H9 (cell line): ENCODE data around the gene CCDC28B. TPM values are rescaled to one million over a fixed set of nuclear protein-coding genes. Genes with fewer than 3 reads are reported as not detected.

ENCODE experiments used
- DNase-seq: peaks from one replicate; pipeline ENCODE4 v3.0.0-alpha.2; 2017
- H2AFZ ChIP-seq: one replicate; pipeline ENCODE4 v1.6.1; 2013; ENCODE audit warnings: mild to moderate bottlenecking, low read length, control low read depth, moderate library complexity
- H2AK5ac ChIP-seq: 2 replicates; pipeline ENCODE4 v1.6.1; 2013; ENCODE audit warnings: low read length, control low read depth, mixed read lengths; ENCODE audit not compliant: insufficient read length
- H2BK120ac ChIP-seq: one replicate; pipeline ENCODE4 v1.6.1; 2013; ENCODE audit warnings: low read depth, mild to moderate bottlenecking, low read length, control low read depth, inconsistent platforms; ENCODE audit not compliant: poor library complexity, severe bottlenecking
- H2BK12ac ChIP-seq: 2 replicates; pipeline ENCODE4 v1.6.1; 2013; ENCODE audit warnings: low read length, control low read depth, mixed read lengths, low read depth; ENCODE audit not compliant: insufficient read length
- H2BK15ac ChIP-seq: 2 replicates; pipeline ENCODE4 v1.6.1; 2013; ENCODE audit warnings: low read depth, low read length, control low read depth
- H2BK20ac ChIP-seq: one replicate; pipeline ENCODE4 v1.6.1; 2013; ENCODE audit warnings: low read depth, mild to moderate bottlenecking, low read length, control low read depth, inconsistent platforms; ENCODE audit not compliant: poor library complexity, severe bottlenecking
- H2BK5ac ChIP-seq: 2 replicates; pipeline ENCODE4 v1.6.1; 2013; ENCODE audit warnings: low read length, control low read depth, mixed read lengths; ENCODE audit not compliant: insufficient read length
- H3K14ac ChIP-seq: 2 replicates; pipeline ENCODE4 v1.6.1; 2013; ENCODE audit warnings: low read length, control low read depth; ENCODE audit not compliant: insufficient read depth
- H3K18ac ChIP-seq: 2 replicates; pipeline ENCODE4 v1.6.1; 2013; ENCODE audit warnings: low read depth, mild to moderate bottlenecking, mixed read lengths, low read length, control low read depth; ENCODE audit not compliant: insufficient read length
- H3K23ac ChIP-seq: 2 replicates; pipeline ENCODE4 v1.6.1; 2013; ENCODE audit warnings: low read length, control low read depth, mixed read lengths, low read depth; ENCODE audit not compliant: insufficient read length
- H3K23me2 ChIP-seq: 2 replicates; pipeline ENCODE4 v1.6.1; 2013; ENCODE audit warnings: low read depth, mild to moderate bottlenecking, mixed read lengths, low read length, control low read depth; ENCODE audit not compliant: insufficient read length, poor library complexity, severe bottlenecking
- H3K27ac ChIP-seq: 2 replicates; pipeline ENCODE4 v1.5.1; 2013; ENCODE audit warnings: low read length, control low read depth, mixed read lengths, low read depth; ENCODE audit not compliant: insufficient read length
- H3K27me3 ChIP-seq: 2 replicates; pipeline ENCODE4 v1.6.1; 2013; ENCODE audit warnings: low read length, control low read depth, inconsistent platforms; ENCODE audit not compliant: insufficient read depth
- H3K4ac ChIP-seq: 2 replicates; pipeline ENCODE4 v1.6.1; 2013; ENCODE audit warnings: low read depth, mild to moderate bottlenecking, control low read depth, inconsistent platforms, low read length, moderate library complexity
- H3K4me1 ChIP-seq: 2 replicates; pipeline ENCODE4 v1.6.1; 2013; ENCODE audit warnings: low read length, control low read depth, inconsistent platforms; ENCODE audit not compliant: insufficient read depth
- H3K4me2 ChIP-seq: 2 replicates; pipeline ENCODE4 v1.6.1; 2013; ENCODE audit warnings: low read length, control low read depth, mixed read lengths; ENCODE audit not compliant: insufficient read length, insufficient read depth
- H3K56ac ChIP-seq: 2 replicates; pipeline ENCODE4 v1.6.1; 2013; ENCODE audit warnings: low read depth, mild to moderate bottlenecking, mixed read lengths, low read length, control low read depth; ENCODE audit not compliant: insufficient read length
- H3K79me1 ChIP-seq: 2 replicates; pipeline ENCODE4 v1.6.1; 2013; ENCODE audit warnings: low read depth, mild to moderate bottlenecking, moderate library complexity, low read length, control low read depth, inconsistent platforms; ENCODE audit not compliant: insufficient read depth, poor library complexity, severe bottlenecking
- H3K79me2 ChIP-seq: 2 replicates; pipeline ENCODE4 v1.6.1; 2013; ENCODE audit warnings: low read length, control low read depth, inconsistent platforms; ENCODE audit not compliant: insufficient read depth
- H3K9ac ChIP-seq: 2 replicates; pipeline ENCODE4 v1.6.1; 2013; ENCODE audit warnings: low read length, control low read depth, mixed read lengths; ENCODE audit not compliant: insufficient read length; ENCODE audit errors: extremely low read depth
- H3K9me3 ChIP-seq: one replicate; pipeline ENCODE4 v1.6.1; 2013; ENCODE audit warnings: low read depth, low read length, inconsistent platforms; ENCODE audit not compliant: control insufficient read depth
- H3T11ph ChIP-seq: one replicate; pipeline ENCODE4 v1.6.1; 2013; ENCODE audit warnings: mild to moderate bottlenecking, low read length, control low read depth, inconsistent platforms
- H4K20me1 ChIP-seq: one replicate; pipeline ENCODE4 v1.6.1; 2013; ENCODE audit not compliant: control insufficient read depth, insufficient read length, insufficient read depth
- H4K5ac ChIP-seq: 2 replicates; pipeline ENCODE4 v1.6.1; 2013; ENCODE audit warnings: low read depth, mild to moderate bottlenecking, mixed read lengths, low read length, control low read depth; ENCODE audit not compliant: insufficient read length
- H4K8ac ChIP-seq: replicated peaks from 2 replicates; pipeline ENCODE4 v1.6.1; 2013; ENCODE audit warnings: low read length, control low read depth, mixed read lengths, low read depth; ENCODE audit not compliant: insufficient read length
- H4K91ac ChIP-seq: 2 replicates; pipeline ENCODE4 v1.6.1; 2013; ENCODE audit warnings: low read depth, mild to moderate bottlenecking, moderate library complexity, mixed read lengths, low read length, control low read depth; ENCODE audit not compliant: insufficient read length
- H3K27ac Mint-ChIP-seq, 3 experiments: 2 replicates in 2 of 3; 3 replicates in 1 of 3; pipeline ENCODE4 v1.8.0; 2020 to 2021; ENCODE audit warnings: mixed read lengths in 3 of 3, mild to moderate bottlenecking in 1 of 3, moderate library complexity in 1 of 3
- H3K27me3 Mint-ChIP-seq: 2 replicates; pipeline ENCODE4 v1.8.0; 2021; ENCODE audit warnings: low read depth, mild to moderate bottlenecking, moderate library complexity, mixed read lengths
- H3K36me3 Mint-ChIP-seq, 3 experiments: 2 replicates in 2 of 3; 3 replicates in 1 of 3; pipeline ENCODE4 v1.8.0; 2020 to 2021; ENCODE audit warnings: low read depth in 3 of 3, mixed read lengths in 3 of 3; ENCODE audit not compliant: insufficient read depth in 1 of 3
- H3K4me1 Mint-ChIP-seq, 2 experiments: 2 replicates each; pipeline ENCODE4 v1.8.0; 2020; ENCODE audit warnings: mixed read lengths in 2 of 2
- H3K4me3 Mint-ChIP-seq, 2 experiments: 2 replicates in 1 of 2; 3 replicates in 1 of 2; pipeline ENCODE4 v1.8.0; 2020 to 2021; ENCODE audit warnings: mild to moderate bottlenecking in 2 of 2, mixed read lengths in 2 of 2, moderate library complexity in 1 of 2
- H3K9me3 Mint-ChIP-seq, 2 experiments: 2 replicates in 1 of 2; 3 replicates in 1 of 2; pipeline ENCODE4 v1.8.0; 2020; ENCODE audit warnings: mild to moderate bottlenecking in 2 of 2, mixed read lengths in 2 of 2, moderate library complexity in 1 of 2
- CTCF ChIP-seq: fragments of 200-600 bp; sonication (generic); conservative IDR thresholded peaks from 3 replicates; pipeline ENCODE4 v1.8.0; 2021; ENCODE audit warnings: antibody characterized with exemption, mild to moderate bottlenecking
- WGBS: extraction: QIAGEN DNeasy Blood & Tissue Kit; methylation state at CpG from one replicate; pipeline ENCODE4 v1.1.7; 2013; ENCODE audit warnings: missing lambda C conversion rate, low lambda C conversion rate, mixed read lengths; ENCODE audit not compliant: insufficient read length; ENCODE audit errors: extremely low coverage; 5-methylcytosine and 5-hydroxymethylcytosine counted together
- total RNA-seq: library from RNA; stranded (reverse); gene quantifications from 2 replicates; pipeline ENCODE4 v1.2.1, GENCODE V29; 2021

Gene CCDC28B
- total RNA-seq, 1 experiment from 2014 or later: 20.7 TPM

- no peak overlapping the region for H3K56ac ChIP-seq
- H3K27ac Mint-ChIP-seq: no peak overlapping the region; a peak in 3 of 7 replicates
Measured at GRCh38 chr1:32197837-32198236, 2.6 kb upstream of the CCDC28B start.

More at GRCh38 chr1:32197837-32198236, 2.6 kb upstream of the CCDC28B start:
- no peak overlapping the region for H3T11ph ChIP-seq
- H3K9me3 ChIP-seq: no peaks in the 10 kb centered on the region
- H4K91ac ChIP-seq: no peak overlapping the region
- no peak overlapping the region for H2BK15ac ChIP-seq
- H3K27me3 ChIP-seq: no peaks in the 10 kb centered on the region
- H3K23ac ChIP-seq: no peak overlapping the region
- H3K4me3 Mint-ChIP-seq: no peak overlapping the region
- no peak overlapping the region for H2BK120ac ChIP-seq
- H2BK5ac ChIP-seq: no peak overlapping the region
- H3K79me1 ChIP-seq: no peaks in the 10 kb centered on the region
- no peak overlapping the region for H4K8ac ChIP-seq
- H3K36me3 Mint-ChIP-seq: peaks cover 30 to 56% (median 51%) of the 10 kb centered on the region in 3 experiments; a peak in 6 of 7 replicates
- peaks cover 3% of the 10 kb centered on the region for H3K23me2 ChIP-seq
- no peaks in the 10 kb centered on the region; the same call in none of the 2 replicates for H3K27me3 Mint-ChIP-seq
- H2BK20ac ChIP-seq: no peak overlapping the region
- no CpG with 5 or more reads among the region's 6 CpGs for WGBS
- no peaks in the 10 kb centered on the region for H4K20me1 ChIP-seq
- H3K14ac ChIP-seq: no peak overlapping the region
- H2AFZ ChIP-seq: no peak overlapping the region
- no peaks in the 10 kb centered on the region for H3K79me2 ChIP-seq
- no peak overlapping the region for H3K18ac ChIP-seq
- no peaks in the 10 kb centered on the region; the same call in 1 of the 2 replicates for H3K4me1 ChIP-seq
- no peak overlapping the region for H3K4me2 ChIP-seq
- H3K9ac ChIP-seq: no peak overlapping the region
- H2BK12ac ChIP-seq: no peak overlapping the region
- H3K4ac ChIP-seq: no peak overlapping the region
- TF ChIP-seq CTCF: no peak
- DNase-seq: no peak
- H4K5ac ChIP-seq: no peak overlapping the region
- H2AK5ac ChIP-seq: no peak overlapping the region
- H3K27ac ChIP-seq: no peak overlapping the region
- peaks cover 36 to 37% of the 10 kb centered on the region in 2 experiments for H3K4me1 Mint-ChIP-seq
- no peaks in the 10 kb centered on the region for H3K9me3 Mint-ChIP-seq
